NCI-H2081 (cell line): ENCODE data around the gene LRRC28.
"Not testable (repeated sequence)": the region's sequence is repeated elsewhere in the genome, so short reads cannot be mapped to it uniquely, and the experiment has no call there.

ENCODE experiments used
- DNase-seq, 2 experiments: peaks; one replicate each; lab custom pipeline; 2025; lab: John Stamatoyannopoulos, UW

The LRRC28 gene

DNA sequence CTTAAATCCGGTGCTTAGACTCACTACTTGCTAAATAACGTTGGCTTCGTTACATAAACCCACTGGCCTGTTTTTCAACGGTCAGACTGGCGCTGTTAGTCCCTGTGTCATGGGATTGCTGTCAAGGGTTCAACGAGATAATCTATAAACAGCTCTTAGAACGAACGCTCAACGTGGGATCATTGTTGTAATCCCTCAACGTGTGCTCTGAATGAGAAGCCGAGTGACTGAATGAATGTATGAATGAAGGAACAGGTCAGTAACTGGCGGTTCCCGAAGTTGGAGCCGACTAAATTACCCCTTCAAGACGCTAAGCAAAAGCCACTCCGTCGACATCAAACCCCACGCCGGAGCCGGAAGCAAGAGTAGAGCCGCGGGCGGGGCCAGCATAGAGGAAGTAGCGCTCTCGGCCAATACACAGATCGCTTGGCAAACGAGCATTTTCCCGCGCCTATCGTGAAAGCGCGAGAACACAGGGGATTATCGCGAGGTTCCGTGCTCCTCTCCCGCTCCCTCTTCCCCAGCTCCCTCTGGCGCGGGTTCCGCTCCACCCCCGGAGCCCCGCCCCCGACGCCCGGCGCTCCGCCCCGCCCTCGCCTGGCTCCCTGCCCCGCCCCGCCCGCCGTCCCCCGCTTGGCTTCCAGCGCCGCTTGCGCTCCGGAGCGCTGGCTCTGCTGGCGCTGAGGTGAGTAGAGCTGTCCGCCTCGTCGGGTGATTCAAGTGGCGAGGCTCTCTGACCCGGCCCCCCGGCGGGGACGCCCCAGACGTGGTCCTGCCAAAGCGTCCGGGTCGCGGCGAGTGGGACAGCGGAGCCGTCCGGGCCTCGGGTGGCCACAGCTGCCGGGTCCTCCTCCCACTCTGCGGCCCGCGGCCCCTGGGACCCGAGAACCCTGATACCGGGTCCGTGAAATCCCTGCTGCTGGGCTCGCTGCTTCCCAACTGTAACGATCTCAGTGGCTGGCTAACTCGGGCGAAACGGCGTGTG, at the start of gene LRRC28:
TSS of gene LRRC28 (plus strand) at position 625 of the 985 bp plus-strand sequence. CDS start 4,477 bp downstream, outside the sequence.
- peak; percentile 98 to 99 for DNase-seq

GRCh38 chr15:99202176-99202552, 49.1 kb upstream of the LRRC28 start:
- no peak for DNase-seq

DNA sequence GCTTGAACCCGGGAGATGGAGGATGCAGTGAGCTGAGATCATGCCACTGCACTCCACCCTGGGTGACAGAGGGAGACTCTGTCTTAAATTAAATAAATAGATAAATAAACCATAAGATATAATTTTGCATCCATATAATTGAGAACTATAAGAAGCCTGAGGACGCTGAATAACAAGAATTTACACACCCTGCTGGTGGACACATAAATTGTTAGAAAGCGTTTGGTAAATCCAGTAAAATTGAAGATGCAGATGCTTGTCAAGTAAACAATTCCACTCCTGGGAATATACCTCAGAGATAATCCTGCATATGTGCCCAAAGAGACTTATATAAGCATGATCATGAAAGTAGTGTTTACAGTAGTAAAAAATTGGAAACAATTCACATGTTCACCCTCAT, 43.6 kb upstream of the LRRC28 start:
- no peak for DNase-seq

- no peak for DNase-seq
Observed at GRCh38 chr15:99209326-99209725, 42.0 kb upstream of the LRRC28 start.

GRCh38 chr15:99210334-99210733, 40.9 kb upstream of the LRRC28 start:
- no peak for DNase-seq

GRCh38 chr15:99211926-99212325, 39.4 kb upstream of the LRRC28 start:
- DNase-seq = no peak

DNA sequence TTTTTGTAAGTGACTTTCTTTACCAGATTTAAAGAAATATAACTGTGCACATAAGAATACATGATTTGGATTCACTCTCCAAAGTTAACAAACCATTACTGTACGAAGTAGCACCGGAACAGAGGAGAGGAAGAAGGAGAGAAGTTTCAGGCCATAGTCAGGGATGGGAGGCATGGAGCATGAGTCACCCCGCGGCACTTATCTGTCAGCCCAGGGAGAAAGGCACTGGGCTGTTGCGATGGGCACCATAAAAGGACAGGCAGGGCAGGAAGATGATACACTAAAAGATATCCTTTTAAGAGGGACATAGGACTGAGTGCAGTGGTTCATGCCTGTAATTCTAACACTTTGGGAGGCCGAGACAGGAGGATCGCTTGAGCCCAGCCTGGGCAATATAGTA, 38.9 kb upstream of the LRRC28 start:
- DNase-seq = no peak

DNA sequence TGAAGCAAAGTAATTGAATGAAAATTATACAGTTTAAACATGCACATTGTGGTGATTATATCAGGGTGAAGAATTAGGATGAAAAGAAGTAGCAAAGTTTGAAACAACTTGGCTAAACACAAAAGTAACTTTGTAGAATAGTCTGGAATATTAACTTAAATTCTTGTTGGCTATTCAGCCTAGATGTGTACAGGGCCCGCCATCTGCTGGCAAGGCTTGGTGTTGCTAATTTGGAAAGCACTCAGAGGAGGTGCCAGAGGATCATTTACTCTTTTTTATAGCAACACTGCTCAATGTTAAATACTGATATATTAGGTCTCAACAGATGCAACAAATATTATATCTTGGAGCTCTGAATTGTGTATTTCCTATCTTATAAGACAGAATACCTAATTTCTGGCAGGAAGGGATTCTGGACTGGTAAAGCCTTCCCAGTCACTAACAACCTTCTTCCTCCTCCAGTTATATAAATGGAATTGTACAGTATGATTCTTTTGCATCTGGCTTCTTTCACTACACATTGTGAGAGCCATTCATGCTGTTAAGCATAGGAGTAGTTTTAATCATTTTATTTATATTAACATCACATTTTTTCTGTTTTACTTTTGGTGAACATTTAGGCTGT, 38.0 kb upstream of the LRRC28 start:
- DNase-seq = peak; percentile 52 to 72

DNA sequence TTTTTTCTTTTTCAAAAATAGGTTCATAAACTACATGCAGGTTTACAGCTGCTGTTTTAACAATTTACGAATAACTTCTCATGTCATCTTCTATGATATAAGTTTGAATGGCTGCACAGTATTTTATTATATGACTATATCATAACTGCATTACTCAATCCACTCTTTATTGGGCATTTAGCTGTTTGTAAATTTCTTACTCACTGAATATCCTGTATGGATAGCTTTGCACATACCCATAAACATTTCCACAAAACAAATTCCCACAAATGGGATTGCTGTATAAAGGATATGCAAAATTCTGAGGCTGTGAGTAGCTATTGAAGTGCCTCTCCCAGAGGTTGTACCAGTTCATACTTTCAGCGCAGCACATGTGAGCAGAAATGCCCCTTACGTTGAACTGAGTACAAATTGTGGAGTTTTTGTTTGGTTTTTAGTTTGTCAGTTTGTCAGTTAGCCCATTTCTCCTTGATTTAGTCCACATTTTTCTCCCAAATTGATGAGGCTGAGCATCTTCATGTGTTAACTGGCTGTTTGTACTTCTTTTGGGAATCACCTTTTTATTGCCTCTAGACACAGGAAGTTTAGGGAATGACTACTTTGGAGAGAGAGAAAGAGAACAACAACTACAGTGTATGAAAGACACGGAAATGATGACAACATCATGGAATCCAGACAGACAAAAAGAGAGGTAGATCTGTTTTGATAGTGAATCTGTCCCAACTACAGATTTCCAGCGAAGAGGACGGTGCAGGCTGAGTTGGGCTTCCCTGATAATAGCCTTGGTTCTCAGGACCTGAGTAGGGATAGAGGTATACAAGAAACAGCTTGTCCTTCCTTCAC, 26.7 kb upstream of the LRRC28 start:
- DNase-seq = no peak

- DNase-seq = no peak
Observed at GRCh38 chr15:99226802-99227201, 24.5 kb upstream of the LRRC28 start.

- no peak for DNase-seq
Observed at GRCh38 chr15:99228120-99228770, 23.0 kb upstream of the LRRC28 start.

DNA sequence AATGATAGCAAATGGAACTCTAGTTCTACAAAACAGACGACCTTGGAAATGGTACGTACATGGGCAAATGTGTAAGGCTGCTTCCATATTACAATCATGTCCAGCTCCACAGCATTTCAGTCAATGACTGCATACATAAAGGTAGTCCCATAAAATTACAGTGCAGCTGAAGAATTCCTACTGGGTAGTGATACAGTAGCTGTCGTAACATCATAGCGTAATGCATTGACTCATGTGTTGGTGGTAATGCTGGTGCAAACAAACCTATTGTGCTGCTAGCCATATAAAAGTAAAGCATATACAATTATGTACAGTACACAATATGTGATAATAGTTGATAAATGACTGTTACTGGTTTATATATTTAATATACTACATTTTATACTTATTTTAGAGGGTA, 20.4 kb upstream of the LRRC28 start:
- peak; percentile 1 to 30 for DNase-seq

DNA sequence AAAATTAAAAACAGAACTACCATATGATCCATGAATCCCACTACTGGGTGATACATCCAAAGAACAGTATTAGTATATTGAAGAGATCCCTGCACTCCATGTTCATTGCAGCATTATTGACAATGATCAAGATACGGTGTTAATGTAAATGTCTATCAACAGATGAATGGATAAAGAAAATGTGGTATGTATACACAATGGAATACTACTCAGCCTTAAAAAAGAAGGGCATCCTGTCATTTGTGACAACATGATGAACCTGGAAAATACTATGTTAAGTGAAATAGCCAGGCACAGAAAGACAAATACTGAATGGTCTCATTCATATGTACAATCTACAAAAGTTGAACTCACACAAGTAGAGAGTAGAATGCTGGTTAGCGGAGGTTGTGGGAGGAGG, 18.5 kb upstream of the LRRC28 start:
- no peak for DNase-seq

- not testable (repeated sequence) for DNase-seq
Observed at GRCh38 chr15:99234160-99234559, 17.1 kb upstream of the LRRC28 start.

- no peak for DNase-seq
Observed at GRCh38 chr15:99238849-99239248, 12.4 kb upstream of the LRRC28 start.

DNA sequence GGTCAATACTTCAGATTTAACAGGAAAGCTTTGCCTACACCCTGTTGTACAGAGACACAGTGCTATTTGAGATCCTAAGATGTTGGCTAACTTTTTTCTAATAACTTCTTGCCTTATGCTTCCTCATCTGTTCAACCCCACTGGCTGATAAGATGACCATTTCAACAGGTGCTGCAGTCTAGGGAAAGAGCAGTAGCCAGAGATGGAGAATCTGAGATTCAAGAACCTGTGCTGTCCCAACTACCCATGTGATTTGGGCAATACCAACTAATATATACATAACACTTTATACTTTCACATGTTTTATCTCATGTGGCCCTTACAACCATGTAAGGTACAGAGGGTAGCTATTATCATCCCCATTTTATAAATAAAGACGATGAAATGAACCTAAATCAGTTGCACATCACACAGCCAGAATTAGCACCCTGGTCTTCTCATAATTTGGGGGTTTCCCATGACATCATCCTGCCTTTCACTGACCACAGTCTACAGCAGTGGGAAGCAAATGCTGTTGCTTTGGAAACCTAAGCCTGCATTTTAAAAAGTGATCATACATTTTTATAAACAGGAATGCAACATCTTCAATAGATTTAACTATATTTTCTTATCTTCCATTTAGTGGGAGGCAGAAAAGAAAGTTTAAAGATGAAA, 11.6 kb upstream of the LRRC28 start:
- no peak for DNase-seq

DNA sequence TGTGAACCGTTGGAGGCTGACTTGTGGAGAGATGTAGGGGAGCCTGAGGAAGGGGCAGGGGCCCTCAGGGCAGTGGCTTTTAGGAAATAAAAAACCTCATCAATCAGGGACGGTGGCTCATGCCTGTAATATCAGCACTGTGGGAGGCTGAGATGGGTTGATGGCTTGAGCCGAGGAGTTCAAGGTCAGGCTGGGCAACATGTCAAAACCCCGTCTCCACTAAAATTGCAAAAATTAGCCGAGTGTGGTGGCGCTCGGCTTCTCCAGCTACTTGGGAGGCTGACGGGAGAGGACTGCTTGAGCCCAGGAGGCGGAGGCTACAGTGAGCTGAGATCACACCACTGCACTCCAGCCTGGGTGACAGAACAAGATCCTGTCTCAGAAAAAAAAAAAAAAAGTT, 9.5 kb upstream of the LRRC28 start:
- no peak for DNase-seq

GRCh38 chr15:99244306-99244705, 7.0 kb upstream of the LRRC28 start:
- no peak for DNase-seq

GRCh38 chr15:99247062-99247461, 4.2 kb upstream of the LRRC28 start:
- no peak for DNase-seq

DNA sequence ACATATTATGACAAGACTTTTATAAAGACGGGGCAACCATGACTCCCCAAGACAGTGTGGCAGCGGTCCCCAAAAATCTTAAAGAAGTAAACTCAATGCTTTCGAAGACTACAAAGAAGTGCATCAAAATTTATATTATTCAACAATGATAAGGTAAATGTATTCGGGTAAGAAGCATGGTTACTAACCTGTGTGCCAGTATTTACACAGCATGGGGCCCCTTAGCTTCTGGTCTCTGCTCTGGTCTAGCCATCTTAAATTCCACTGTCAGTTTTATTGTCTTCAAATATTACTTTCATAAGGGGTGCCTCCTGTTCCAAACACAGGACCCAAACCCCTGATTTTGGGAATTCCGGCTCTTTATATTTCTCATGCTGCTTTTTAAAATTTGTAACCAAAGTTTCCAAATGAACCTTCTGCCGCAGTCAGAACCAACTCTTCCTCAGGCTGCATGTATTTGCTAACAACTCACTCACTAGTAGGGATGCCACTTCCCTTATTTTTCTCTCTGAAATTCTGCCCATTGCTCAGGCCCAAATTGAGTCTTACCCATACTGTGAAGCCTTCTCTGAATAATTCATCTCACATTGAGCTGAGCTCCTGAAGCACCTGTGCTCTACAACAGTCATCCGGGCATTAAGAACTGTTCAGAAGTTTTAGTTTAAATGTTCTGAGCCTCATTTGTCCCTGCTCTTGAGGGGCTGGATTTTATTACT, 3.1 kb upstream of the LRRC28 start:
- no peak for DNase-seq
